22Rv1 (cell line): Measurements from ENCODE around the gene ANKRD63.

Experiments
- CTCF ChIP-seq: fragments of 450-650 bp; IDR thresholded peaks from 2 replicates; pipeline ENCODE4 v1.5.1; 2017; ENCODE audit warnings: mild to moderate bottlenecking
- ZFX ChIP-seq: fragments of 450-650 bp; IDR thresholded peaks from 2 replicates; pipeline ENCODE4 v1.6.1; 2017; ENCODE audit warnings: antibody characterized with exemption, borderline replicate concordance

GRCh38 chr15:40289140-40289775 is 6.4 kb upstream of the ANKRD63 start:
- TF ChIP-seq CTCF: peak; percentile 31
- no peak for TF ChIP-seq ZFX
